GM12892 (cell line): ENCODE data around the gene TENM4.

ENCODE experiments used
- DNase-seq: peaks from one replicate; pipeline ENCODE4 v3.0.0; 2011; ENCODE audit not compliant: insufficient read length
- FAIRE-seq: peaks from 2 replicates; lab custom pipeline; 2011; peaks lifted over from hg19 to GRCh38; lab: Jason Lieb, UNC
- POLR2A ChIP-seq: IDR thresholded peaks from 2 replicates; pipeline ENCODE4 v1.6.1; 2011; ENCODE audit warnings: low read depth, low read length, control low read depth
- POLR2AphosphoS5 ChIP-seq: IDR thresholded peaks from 2 replicates; pipeline ENCODE4 v1.6.1; 2011; ENCODE audit warnings: low read depth, low read length, control low read depth
- TAF1 ChIP-seq: IDR thresholded peaks from 2 replicates; pipeline ENCODE4 v1.6.1; 2011; ENCODE audit warnings: low read depth, mild to moderate bottlenecking, control low read depth, low read length, borderline replicate concordance

Gene TENM4

DNA sequence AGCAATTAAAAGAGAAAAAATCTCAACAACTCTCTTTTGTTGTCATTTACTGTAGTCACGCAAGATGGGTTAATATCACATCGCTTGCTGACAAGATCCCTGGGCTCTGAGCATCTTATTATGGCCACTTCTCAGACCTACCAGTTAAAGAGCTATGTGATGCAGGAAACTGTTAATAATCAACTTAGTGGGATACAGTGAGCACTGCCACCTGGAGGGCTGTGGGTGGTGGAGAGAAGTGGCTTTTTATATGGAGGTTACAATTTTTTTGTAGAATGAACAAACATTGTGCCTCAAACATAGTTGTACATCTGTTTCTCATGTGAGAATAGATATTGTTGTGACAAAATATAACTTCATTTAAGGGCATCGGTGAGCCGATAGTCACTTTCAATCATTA is 181.0 kb downstream of the TENM4 start:
- no peak for DNase-seq
- FAIRE-seq: no peak
- TF ChIP-seq POLR2A (no peak), TAF1 (no peak), POLR2AphosphoS5 (no peak)

DNA sequence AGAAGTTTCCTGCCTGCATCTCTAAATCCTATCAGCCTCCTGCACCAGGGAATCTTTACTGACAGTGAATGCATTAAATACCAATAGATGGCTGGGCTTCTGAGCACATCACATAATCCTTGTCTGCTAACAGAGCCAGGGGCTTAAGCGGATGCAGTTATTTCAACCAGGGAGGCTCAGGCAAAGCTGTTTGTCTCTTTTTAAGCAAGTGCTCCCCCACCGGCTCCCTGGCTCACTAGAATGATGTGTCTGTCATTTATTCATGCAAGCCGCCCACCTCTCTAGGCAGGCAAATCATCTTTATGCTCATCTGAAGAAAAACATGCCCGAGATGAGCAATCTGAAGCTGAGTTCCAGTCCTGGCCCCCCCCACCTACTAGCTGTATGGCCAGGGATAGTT is 182.3 kb downstream of the TENM4 start:
- DNase-seq (no peak), FAIRE-seq (no peak)
- TF ChIP-seq POLR2AphosphoS5: no peak
- no peak for TF ChIP-seq POLR2A

DNA sequence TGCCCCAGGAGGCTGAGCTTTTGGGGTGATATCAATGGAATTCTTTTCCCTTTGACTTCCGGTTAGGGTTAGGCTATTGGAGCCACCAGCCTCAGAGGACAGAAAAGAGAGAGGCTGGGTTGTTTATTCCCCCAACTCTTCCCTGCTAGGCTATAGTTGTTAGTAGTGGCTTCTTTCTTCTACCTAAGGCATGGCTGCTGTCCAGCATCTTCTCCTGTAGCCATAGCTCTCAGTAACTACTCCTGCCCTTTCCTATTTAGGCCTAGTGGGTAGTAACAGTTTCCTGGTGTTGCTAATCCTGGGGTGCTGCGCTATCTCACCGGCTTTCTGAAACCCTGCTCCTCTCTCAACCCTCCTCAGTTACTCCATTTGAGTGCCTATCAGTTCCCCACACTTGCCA is 184.9 kb downstream of the TENM4 start:
- no peak for FAIRE-seq
- no peak for TF ChIP-seq POLR2A
- TF ChIP-seq TAF1: no peak
- TF ChIP-seq POLR2AphosphoS5: no peak
- DNase-seq: no peak

DNA sequence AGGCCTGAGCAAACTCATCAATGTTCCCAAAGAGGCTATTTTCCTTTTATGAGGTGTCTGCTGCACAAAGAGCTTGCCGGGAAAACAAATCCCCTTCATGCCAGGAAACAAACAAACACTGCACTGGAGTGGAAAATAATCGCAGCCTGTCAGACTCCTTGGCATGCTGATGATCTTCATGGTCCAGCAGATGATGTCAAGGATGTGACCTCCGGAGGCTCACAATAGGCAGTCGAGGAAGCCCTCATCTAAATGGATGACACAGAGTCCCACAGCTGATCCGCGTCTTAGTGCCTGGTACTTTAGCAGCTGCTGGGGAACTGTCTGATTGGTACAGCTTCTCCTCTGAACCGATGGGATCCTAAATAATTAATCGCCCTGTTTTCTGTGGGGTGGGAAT is 187.6 kb downstream of the TENM4 start:
- FAIRE-seq (no peak), DNase-seq (no peak)
- TF ChIP-seq TAF1: no peak
- TF ChIP-seq POLR2A: no peak
- no peak for TF ChIP-seq POLR2AphosphoS5

DNA sequence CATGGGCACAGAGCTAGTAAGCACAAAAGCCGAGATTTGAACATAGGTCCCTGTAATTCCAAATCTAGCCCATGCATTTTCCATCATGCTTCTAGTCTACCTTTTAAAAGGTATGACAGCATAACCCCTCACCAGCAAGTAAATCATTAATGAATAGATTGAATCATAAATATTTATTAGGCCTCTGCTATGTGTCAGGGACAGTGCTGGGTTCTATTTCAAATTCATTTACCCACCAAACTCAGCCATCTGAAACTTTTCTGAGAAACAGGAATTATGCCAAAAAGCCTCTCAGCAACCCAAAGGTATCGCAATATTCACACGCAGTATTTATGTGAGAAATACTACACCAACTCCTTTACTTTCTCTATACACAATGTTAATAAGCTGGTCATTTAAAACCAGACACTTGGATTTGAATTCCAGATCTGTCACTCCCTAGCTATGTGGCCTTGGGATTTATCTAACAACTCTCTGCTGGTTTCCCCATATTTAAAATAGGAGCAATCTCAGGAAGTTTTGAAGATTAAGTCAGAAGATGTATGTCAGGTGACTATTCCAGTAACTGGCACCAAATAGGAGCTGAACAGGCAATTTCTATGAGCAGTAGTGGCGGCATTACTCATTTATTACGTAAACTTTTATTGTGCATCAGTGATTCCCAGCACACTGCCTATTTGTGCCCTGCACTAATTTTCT is 191.4 kb downstream of the TENM4 start:
- DNase-seq: no peak
- TF ChIP-seq TAF1: no peak
- TF ChIP-seq POLR2A: no peak
- no peak for TF ChIP-seq POLR2AphosphoS5
- no peak for FAIRE-seq

DNA sequence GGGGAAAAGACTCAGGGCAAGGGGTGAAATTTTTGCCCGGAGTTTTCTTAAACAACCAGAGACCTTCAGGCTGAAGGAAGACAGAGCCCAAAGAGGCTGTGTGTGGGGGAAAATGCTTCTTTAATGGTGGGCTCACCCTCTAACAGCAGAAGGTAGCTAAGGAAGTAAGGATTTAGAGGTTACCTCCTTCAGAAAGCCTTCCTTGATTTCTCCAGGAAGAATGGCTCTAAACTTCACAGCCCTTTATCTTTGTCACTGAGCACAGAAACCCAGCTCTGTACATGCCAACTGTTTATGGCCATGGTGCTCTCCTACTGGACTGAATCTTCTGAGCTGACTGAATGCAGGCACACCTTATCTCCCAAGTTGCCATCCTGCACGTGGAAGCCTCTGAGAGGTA is 196.0 kb downstream of the TENM4 start:
- DNase-seq (no peak), FAIRE-seq (no peak)
- no peak for TF ChIP-seq POLR2AphosphoS5
- no peak for TF ChIP-seq TAF1
- no peak for TF ChIP-seq POLR2A

DNA sequence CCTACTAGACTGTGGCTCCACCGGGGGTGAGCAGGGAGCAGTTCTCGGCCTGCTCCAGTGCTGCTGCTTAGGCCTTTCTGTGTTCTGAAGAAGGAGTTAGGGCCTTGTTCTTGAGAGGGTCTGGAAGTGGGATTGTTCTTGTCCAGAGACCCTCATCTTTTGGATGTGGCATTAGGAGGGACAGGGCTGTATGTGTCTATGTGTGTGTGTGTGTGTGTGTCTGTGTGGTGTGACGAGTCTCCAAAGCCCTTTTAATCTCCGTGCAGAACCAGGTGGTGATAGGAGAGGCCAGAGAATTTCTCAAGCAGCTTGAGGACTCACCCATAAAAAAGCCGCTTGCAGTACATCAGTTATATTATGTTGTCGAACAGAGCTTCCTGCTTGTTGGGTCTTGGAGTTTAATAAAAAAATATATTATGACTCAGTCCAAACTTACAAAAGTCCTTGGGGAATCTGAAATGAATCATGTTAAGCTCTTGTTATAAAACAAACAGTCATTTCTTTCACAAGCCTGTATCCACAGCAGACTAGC is 196.5 kb downstream of the TENM4 start:
- FAIRE-seq: no peak
- no peak for DNase-seq

DNA sequence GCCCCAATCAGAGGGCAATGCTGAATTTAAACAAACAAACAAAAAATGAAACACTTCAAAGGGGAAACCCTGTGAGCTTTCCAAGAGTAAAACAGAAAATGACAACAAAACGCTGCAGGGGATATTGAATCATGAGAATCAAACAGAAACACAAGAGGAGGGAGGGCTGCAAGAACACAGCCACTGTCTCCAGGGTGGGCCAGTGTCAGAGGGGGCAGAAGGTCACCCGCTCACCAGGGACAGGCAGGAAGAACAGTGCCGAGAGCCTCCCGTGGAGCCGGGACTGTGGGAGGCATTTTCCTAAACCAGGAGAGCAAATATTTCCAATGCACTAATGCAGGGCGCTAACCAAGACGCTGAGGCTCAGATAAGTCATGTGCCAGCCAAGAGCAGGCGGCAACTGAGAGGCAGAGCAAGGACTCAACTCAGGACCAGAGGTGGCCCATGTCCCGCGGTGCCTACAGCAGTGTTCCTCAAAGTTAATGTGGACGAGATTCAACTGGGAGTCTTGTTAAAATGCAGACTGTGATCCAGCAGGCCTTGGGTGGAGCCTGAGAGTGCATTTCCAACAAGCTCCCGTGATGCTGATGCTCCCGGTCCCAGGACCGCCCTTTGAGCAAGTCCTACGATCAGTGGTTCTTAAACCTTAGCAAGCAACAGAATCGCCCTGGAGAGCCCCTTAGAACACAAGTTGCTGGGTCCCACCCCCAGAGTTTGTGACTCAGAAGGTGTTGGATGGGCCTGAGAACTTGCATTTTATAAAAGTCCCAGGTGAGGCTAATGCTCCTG is 197.2 kb downstream of the TENM4 start:
- no peak for DNase-seq
- no peak for FAIRE-seq
- TF ChIP-seq POLR2AphosphoS5 (no peak), POLR2A (no peak), TAF1 (no peak)

More for the DNA sequence above, 196.5 kb downstream of the TENM4 start:
- TF ChIP-seq POLR2AphosphoS5: no peak

DNA sequence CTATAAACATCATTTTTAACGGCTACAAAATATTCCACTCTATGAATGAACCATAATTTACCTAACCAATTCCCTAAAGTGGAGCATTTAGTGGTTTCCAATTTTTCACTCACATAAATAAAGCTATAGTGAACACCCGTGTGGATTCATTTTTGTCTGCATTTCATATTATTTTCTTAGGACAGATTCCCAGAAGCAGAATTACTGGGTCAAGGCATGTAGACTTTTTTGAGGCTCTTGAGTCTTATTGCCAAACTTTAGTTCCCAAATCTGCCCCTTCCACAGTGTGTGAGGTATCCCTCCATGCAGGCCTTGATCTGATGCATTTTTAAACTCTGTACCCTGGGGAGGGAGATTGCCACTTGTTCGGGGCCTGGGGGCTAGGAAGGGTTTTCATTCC is 198.2 kb downstream of the TENM4 start:
- FAIRE-seq (peak; percentile 17), DNase-seq (no peak)
- TF ChIP-seq TAF1 (no peak), POLR2A (no peak), POLR2AphosphoS5 (no peak)

DNA sequence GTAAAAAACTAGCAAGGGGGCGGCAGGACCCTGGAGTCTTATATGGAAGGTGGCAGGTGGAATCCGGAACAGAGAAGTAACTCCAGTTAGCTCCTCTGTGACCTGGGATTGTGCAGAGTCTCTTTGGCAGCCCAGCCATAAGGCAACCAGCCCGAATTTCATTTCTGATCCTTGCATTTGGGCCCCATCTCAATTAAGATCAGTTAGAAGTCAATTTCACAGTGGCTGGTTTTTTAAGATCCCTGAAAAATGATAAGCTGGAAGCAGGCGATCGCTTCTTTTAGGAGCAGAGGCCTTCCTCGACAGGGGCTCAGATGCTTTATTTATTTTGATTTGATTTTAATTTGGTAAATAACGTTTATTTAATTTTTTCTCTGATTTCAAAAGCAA is 199.0 kb downstream of the TENM4 start:
- FAIRE-seq (no peak), DNase-seq (no peak)
- TF ChIP-seq POLR2A (no peak), POLR2AphosphoS5 (no peak), TAF1 (no peak)

DNA sequence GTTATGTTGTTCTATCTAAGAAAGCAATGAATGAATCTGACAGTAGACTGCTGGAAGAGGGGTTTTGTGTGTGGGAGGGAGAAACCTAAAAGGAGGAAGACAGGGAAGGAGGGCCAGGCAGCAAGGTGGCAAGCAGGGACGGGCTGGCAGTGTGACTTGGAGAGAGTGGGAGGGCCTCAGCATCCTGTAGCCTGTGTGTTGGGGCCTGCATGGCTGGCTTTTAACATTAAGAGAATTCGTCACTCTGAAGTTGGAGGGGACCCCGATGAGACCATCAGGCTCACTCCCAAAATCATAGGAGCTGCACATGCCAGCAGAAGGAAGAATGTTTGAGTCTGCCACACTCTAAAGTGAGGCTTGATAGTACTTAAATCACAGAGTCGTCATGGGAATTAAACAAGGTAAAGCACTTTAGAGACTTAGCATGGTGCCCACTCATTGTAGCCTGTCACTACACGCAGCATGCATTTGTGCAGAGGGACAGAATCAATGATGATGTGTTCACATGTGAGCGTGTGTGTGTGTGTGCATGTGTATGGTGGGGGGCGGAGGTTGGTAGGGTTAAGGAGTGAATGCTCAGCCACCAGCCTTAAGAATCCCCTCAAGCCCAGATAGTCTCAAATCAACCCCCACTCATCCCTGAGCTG is 199.5 kb downstream of the TENM4 start:
- TF ChIP-seq TAF1 (no peak), POLR2A (no peak), POLR2AphosphoS5 (no peak)
- DNase-seq (no peak), FAIRE-seq (no peak)
